NB4 (cell line): ENCODE data around the gene NEU1.
"Not testable (repeated sequence)": the region's sequence is repeated elsewhere in the genome, so short reads cannot be mapped to it uniquely, and the experiment has no call there.

Experiments
- DNase-seq: peaks from one replicate; pipeline ENCODE4 v3.0.0; 2010; ENCODE audit warnings: low read depth
- H3K4me3 ChIP-seq: one replicate; pipeline ENCODE4 v1.5.1; 2011; ENCODE audit warnings: mild to moderate bottlenecking, low read depth, low read length, moderate library complexity
- MYC ChIP-seq: IDR thresholded peaks from 2 replicates; pipeline ENCODE4 v1.6.1; 2011; ENCODE audit warnings: low read depth, low read length
- POLR2A ChIP-seq: IDR thresholded peaks from 2 replicates; pipeline ENCODE4 v1.6.1; 2011; ENCODE audit warnings: mild to moderate bottlenecking; ENCODE audit not compliant: insufficient read length; ENCODE audit errors: extremely low read depth
- TF ChIP-seq, protein P1 (sequence below): IDR thresholded peaks from 2 replicates; pipeline ENCODE4 v1.6.1; 2011; ENCODE audit warnings: low read depth, low read length
- TF ChIP-seq, protein P2 (sequence below): IDR thresholded peaks from one replicate; pipeline ENCODE4 v1.5.1; 2012; ENCODE audit warnings: low read depth, low read length

The NEU1 gene

DNA sequence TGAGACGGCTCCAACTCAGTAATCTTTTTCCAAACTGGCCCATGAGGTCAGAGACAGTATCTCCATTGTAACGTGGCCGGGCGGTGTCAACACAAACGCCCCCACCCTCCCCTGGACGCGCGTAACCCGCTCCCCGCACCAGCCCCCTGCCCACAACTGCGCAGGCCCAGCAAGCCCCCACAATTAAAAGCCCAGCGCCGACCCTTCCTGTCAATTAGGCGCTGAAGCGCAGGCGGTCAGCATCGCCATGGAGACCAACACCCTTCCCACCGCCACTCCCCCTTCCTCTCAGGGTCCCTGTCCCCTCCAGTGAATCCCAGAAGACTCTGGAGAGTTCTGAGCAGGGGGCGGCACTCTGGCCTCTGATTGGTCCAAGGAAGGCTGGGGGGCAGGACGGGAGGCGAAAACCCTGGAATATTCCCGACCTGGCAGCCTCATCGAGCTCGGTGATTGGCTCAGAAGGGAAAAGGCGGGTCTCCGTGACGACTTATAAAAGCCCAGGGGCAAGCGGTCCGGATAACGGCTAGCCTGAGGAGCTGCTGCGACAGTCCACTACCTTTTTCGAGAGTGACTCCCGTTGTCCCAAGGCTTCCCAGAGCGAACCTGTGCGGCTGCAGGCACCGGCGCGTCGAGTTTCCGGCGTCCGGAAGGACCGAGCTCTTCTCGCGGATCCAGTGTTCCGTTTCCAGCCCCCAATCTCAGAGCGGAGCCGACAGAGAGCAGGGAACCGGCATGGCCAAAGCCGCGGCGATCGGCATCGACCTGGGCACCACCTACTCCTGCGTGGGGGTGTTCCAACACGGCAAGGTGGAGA lies 47.4 kb downstream of the NEU1 start, which contains the start of the genes HSPA1A and HSPA1L:
Gene HSPA1A (plus strand): TSS at position 519 of the 814 bp plus-strand sequence. CDS start 214 bp downstream, at position 733.
Gene HSPA1L (minus strand): TSS at position 259 of the 814 bp plus-strand sequence. CDS start 3,311 bp downstream, outside the sequence.
- H3K4me3 ChIP-seq: peak within 1 kb of the TSS; percentile 70
- DNase-seq: peak; percentile 94
- TF ChIP-seq, protein P1, sequence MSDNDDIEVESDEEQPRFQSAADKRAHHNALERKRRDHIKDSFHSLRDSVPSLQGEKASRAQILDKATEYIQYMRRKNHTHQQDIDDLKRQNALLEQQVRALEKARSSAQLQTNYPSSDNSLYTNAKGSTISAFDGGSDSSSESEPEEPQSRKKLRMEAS: no peak
- no peak for TF ChIP-seq MYC
- TF ChIP-seq, protein P2, sequence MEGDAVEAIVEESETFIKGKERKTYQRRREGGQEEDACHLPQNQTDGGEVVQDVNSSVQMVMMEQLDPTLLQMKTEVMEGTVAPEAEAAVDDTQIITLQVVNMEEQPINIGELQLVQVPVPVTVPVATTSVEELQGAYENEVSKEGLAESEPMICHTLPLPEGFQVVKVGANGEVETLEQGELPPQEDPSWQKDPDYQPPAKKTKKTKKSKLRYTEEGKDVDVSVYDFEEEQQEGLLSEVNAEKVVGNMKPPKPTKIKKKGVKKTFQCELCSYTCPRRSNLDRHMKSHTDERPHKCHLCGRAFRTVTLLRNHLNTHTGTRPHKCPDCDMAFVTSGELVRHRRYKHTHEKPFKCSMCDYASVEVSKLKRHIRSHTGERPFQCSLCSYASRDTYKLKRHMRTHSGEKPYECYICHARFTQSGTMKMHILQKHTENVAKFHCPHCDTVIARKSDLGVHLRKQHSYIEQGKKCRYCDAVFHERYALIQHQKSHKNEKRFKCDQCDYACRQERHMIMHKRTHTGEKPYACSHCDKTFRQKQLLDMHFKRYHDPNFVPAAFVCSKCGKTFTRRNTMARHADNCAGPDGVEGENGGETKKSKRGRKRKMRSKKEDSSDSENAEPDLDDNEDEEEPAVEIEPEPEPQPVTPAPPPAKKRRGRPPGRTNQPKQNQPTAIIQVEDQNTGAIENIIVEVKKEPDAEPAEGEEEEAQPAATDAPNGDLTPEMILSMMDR: no peak
- TF ChIP-seq POLR2A: no peak

DNA sequence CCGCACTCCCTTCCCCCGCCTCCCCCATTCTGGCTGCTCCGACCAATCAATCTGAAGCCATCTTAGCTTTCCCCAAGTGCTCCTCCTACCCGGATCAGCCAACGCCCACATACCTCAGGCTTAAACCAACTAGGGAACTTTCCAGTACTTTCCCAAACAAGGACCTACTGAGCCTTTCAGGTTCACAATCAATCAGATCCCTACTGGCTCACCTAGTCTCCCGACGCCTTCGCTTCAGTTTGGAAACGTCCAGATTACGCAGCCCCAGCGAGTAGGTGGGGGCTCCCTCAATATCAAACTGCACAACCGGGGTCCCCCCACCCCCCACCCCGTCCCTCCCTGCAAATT lies 48.0 kb downstream of the NEU1 start:
- TF ChIP-seq MYC (no peak), POLR2A (no peak)
- TF ChIP-seq, protein P2: no peak
- TF ChIP-seq, protein P1: no peak
- DNase-seq: peak; percentile 94
- peak overlapping the region; percentile 70 for H3K4me3 ChIP-seq

DNA sequence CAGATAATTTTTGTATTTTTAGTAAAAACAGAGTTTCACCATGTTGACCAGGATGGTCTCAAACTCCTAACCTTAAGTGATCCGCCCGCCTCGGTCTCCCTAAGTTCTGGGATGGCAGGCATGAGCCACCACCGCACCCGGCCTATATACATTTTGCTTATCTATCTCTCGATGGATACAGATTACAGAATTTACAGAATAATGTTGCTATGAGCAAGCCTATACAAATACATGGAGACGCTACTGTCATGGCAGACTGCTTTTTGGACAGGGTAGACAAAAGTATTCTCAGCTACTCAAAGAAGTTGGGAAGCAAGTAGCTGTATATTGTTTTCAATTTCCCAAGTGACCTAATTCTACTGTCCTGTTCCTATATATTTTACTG lies 49.2 kb downstream of the NEU1 start:
- H3K4me3 ChIP-seq: no peak overlapping the region
- TF ChIP-seq MYC: no peak
- TF ChIP-seq, protein P2: no peak
- DNase-seq: no peak

DNA sequence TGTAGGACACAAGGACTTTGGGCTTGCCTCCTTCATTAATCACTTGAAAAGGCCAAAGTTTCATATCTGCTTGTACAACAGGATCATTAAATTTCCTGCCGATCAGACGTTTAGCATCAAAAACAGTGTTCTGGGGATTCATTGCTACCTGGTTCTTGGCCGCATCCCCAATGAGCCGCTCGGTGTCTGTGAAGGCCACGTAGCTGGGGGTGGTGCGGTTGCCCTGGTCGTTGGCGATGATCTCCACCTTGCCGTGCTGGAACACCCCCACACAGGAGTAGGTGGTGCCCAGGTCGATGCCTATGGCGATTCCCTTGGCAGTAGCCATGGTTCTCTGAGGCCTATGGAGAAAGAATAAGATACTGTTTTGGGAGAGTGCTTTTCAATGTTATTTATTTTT lies 51.0 kb downstream of the NEU1 start:
- TF ChIP-seq MYC: no peak
- TF ChIP-seq, protein P1: no peak
- TF ChIP-seq, protein P2: no peak
- no peak for TF ChIP-seq POLR2A
- no peak for DNase-seq
- no peak overlapping the region for H3K4me3 ChIP-seq

DNA sequence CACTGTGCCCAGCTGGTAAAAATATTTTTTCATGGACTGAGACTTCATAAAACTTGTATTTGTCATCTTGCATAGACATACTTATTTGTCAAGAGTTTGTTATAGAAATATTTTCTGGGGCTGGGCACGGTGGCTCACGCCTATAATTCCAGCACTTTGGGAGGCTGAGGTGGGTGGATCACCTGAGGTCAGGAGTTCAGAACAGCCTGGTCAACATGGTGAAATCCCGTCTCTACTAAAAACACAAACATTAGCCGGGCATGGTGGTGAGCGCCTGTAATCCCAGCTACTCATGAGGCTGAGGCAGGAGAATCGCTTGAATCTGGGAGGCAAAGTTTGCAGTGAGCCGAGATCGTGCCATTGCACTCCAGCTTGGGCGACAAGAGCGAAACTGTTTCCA lies 54.0 kb downstream of the NEU1 start:
- not testable (repeated sequence) for H3K4me3 ChIP-seq, DNase-seq
